Gastroesophageal sphincter (tissue), 4 donors: Measurements from ENCODE around the gene NR4A3. TPM values are rescaled to one million over a fixed set of nuclear protein-coding genes. Genes with fewer than 3 reads are reported as not detected.

Experiments
- ATAC-seq: fragments of 150-250 bp; one replicate; pipeline ENCODE4 v1.9.1; 2016; ENCODE audit warnings: mild to moderate bottlenecking, moderate library complexity
- H3K27ac ChIP-seq, 4 donors: fragments of 200-600 bp; sonication (generic) in 3 of 4; 1 replicate in 3 of 4; 2 replicates in 1 of 4; pipeline ENCODE4 v1.5.1; 2016 to 2019
- H3K27me3 ChIP-seq: fragments of 200-600 bp; sonication (generic); one replicate; pipeline ENCODE4 v1.5.1; 2019
- H3K36me3 ChIP-seq, 2 donors: fragments of 200-600 bp; sonication (generic); one replicate each; pipeline ENCODE4 v1.5.1; 2019; ENCODE audit warnings: control low read depth in 1 of 2
- H3K4me1 ChIP-seq, 3 donors: fragments of 200-600 bp; sonication (generic); 1 replicate in 2 of 3; 2 replicates in 1 of 3; pipeline ENCODE4 v1.5.1; 2016 to 2019; ENCODE audit warnings: control low read depth in 2 of 3
- H3K4me3 ChIP-seq, 2 donors: fragments of 200-600 bp; sonication (generic); one replicate each; pipeline ENCODE4 v1.5.1; 2019; ENCODE audit warnings: mild to moderate bottlenecking in 1 of 2, moderate library complexity in 1 of 2
- H3K9me3 ChIP-seq, 3 donors: fragments of 200-600 bp; sonication (generic); one replicate each; pipeline ENCODE4 v1.5.1; 2017 to 2019; ENCODE audit warnings: control low read depth in 2 of 3
- EP300 ChIP-seq: sonication (generic); formaldehyde crosslinking; IDR thresholded peaks from one replicate; pipeline ENCODE4 v1.6.1; 2017; ENCODE audit warnings: antibody characterized with exemption, mild to moderate bottlenecking
- POLR2A ChIP-seq, 2 donors: fragments of 450-650 bp; IDR thresholded peaks; one replicate each; pipeline ENCODE4 v1.6.1; 2017; ENCODE audit warnings: antibody characterized with exemption in 2 of 2, mild to moderate bottlenecking in 2 of 2, moderate library complexity in 1 of 2
- POLR2AphosphoS5 ChIP-seq: sonication (generic); formaldehyde crosslinking; IDR thresholded peaks from one replicate; pipeline ENCODE4 v1.6.1; 2017; ENCODE audit warnings: antibody characterized with exemption
- WGBS, 2 donors: methylation state at CpG; one replicate each; pipeline ENCODE4 v1.1.5; 2018; ENCODE audit warnings: low coverage in 1 of 2; 5-methylcytosine and 5-hydroxymethylcytosine counted together
- total RNA-seq, 4 donors: library from RNA; depleted of rRNA; stranded (reverse); fragments of >200 nt; gene quantifications; one replicate each; pipeline ENCODE4 v1.1.0, GENCODE V29; 2016
- TF ChIP-seq, protein P1 (sequence below), 4 experiments: fragments of 200-600 bp in 2 of 4; fragments of 450-650 bp in 2 of 4; sonication (generic) in 1 of 4; IDR thresholded peaks; one replicate each; pipeline ENCODE4 v1.5.1; 2017 to 2019; ENCODE audit warnings: antibody characterized with exemption in 4 of 4, mild to moderate bottlenecking in 2 of 4, moderate library complexity in 2 of 4

The NR4A3 gene
- total RNA-seq, 4 donors from 2014 or later, result 0.52 to 51.2 (median 2.0) TPM

DNA sequence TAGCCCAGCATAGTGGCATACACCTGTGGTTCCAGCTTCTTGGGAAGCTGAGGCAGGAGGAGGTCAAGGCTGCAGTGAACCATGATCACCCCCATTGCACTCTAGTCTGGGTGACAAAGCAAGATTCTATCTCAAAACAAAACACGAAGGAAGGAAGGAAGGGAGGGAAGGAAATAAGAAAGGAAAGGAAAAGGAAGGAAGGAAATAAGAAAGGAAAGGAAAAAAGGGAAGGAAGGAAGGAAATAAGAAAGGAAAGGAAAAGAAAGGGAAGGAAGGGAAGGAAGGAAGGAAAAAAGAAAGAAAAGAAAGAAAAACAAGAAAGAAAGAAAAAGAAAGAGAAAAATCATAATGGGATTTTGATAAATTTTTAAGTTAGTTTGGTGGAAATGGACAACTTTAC, 81.7 kb downstream of the NR4A3 start:
- H3K27me3 ChIP-seq, result no peaks in the 10 kb centered on the region
- peaks cover 0 to 23% (median 0%) of the 10 kb centered on the region in 3 donors for H3K4me1 ChIP-seq
- 50 to 100% methylated on average over 1 of the region's 1 CpG for WGBS, 2 donors
- no peaks in the 10 kb centered on the region for H3K9me3 ChIP-seq
- ATAC-seq, result no peak
- TF ChIP-seq, protein P1, sequence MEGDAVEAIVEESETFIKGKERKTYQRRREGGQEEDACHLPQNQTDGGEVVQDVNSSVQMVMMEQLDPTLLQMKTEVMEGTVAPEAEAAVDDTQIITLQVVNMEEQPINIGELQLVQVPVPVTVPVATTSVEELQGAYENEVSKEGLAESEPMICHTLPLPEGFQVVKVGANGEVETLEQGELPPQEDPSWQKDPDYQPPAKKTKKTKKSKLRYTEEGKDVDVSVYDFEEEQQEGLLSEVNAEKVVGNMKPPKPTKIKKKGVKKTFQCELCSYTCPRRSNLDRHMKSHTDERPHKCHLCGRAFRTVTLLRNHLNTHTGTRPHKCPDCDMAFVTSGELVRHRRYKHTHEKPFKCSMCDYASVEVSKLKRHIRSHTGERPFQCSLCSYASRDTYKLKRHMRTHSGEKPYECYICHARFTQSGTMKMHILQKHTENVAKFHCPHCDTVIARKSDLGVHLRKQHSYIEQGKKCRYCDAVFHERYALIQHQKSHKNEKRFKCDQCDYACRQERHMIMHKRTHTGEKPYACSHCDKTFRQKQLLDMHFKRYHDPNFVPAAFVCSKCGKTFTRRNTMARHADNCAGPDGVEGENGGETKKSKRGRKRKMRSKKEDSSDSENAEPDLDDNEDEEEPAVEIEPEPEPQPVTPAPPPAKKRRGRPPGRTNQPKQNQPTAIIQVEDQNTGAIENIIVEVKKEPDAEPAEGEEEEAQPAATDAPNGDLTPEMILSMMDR (IDR thresholded peaks at IDR 0.05), result no peak
- TF ChIP-seq POLR2AphosphoS5, result no peak
- TF ChIP-seq POLR2A (IDR thresholded peaks at IDR 0.05), result no peak
- no peak for TF ChIP-seq EP300
- no peaks in the 10 kb centered on the region for H3K36me3 ChIP-seq
- no peak overlapping the region for H3K27ac ChIP-seq
- no peak overlapping the region for H3K4me3 ChIP-seq

DNA sequence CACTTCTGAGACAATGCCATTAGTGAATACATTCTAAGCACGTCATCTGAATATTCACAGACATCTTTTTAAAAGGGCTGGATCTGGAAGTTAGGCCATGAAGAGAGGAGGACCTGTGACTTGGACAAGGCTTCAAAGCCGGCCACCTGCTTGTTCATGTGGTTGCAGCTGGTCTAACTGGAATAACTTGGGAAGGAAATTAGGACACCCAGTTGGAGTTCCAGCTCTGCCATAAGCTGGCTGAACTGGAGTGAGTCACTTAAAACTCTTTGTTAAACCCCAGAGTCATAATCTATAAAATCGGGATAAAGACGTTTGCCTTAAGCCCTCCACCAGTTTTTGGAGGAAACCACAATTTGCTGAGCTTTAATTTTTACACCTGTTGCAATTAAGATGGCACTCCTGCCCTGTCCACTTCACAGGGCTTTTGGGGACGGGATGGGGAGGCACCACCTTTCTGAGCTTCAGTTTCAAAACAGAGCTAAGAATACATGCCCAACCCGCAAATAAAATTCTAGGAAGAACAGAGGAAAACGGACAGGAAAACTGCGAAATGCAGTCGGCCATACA, 84.2 kb downstream of the NR4A3 start:
- peak; percentile 7 for ATAC-seq
- Histone ChIP-seq H3K4me3 (peak overlapping the region; percentile 72 to 96), H3K9me3 (no peaks in the 10 kb centered on the region), H3K27me3 (no peaks in the 10 kb centered on the region), H3K36me3 (peaks cover 0 to 2% of the 10 kb centered on the region in 2 donors), H3K27ac (peak overlapping the region; percentile 84 to 99 (median 94)), H3K4me1 (peaks cover 0 to 31% (median 0%) of the 10 kb centered on the region in 3 donors)
- WGBS, 2 donors, result 16 to 28% methylated on average over 8 to 9 of the region's 9 CpGs
- TF ChIP-seq, protein P1 (IDR thresholded peaks at IDR 0.05), result no peak
- TF ChIP-seq POLR2AphosphoS5, result no peak

DNA sequence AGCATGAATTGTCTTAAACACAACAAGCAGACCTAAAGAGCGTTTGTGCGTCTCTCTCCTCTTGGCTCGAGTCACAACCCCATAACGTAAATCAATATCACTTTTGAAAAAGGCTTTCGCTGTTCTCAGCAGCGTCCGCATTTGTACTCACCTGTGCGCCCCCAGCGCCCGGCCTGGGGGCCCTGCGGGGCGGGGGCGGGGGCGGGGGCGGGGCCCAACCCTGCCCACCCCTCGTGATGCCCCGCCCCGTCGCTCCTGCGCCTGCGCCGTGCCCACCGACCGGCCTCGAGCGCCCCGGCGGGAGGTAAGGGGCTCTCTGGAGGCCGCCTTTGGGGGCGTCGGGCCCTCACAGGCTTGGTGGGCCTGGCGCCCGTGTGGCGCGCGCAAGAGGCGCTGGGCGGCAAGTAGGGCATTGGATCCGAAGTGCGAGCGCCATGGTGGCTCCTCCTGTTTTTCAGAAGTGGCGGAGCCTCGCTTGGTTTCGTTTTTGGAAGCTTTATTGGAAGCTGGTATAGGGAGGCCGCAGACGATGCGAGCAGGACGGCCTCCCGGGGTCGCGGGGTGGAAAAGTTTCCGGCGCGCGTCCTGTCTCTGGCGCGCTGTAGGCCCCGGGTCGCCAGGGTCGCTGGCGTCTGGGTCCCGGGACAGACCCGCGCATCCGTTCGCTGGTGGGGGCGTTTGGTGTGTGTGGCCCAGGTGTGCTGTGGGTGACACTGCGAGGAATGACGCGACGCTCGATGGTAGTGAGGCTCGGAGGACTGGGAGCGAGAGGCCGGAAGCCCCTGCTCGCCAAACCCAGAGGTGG, 84.9 kb downstream of the NR4A3 start, which contains the start of gene STX17:
TSS of gene STX17 (plus strand) at position 252 of the 805 bp plus-strand sequence. CDS start 8,586 bp downstream, outside the sequence.
- ATAC-seq, result peak; percentile 92
- Histone ChIP-seq H3K36me3 (peaks cover 0 to 9% of the 10 kb centered on the region in 2 donors), H3K4me1 (peaks cover 0 to 31% (median 0%) of the 10 kb centered on the region in 3 donors), H3K27ac (peak within 1 kb of the TSS; percentile 84 to 99 (median 94)), H3K4me3 (peak within 1 kb of the TSS; percentile 72 to 96), H3K27me3 (no peaks in the 10 kb centered on the region), H3K9me3 (no peaks in the 10 kb centered on the region)
- TF ChIP-seq, protein P1 (IDR thresholded peaks at IDR 0.05), result peak in 1 of 4 experiments; percentile 25
- TF ChIP-seq POLR2AphosphoS5 (peak; percentile 75), POLR2A (IDR thresholded peaks at IDR 0.05) (peak; percentile 56 to 63), EP300 (no peak)
- 0% methylated on average over 2 to 12 of the region's 76 CpGs for WGBS, 2 donors

DNA sequence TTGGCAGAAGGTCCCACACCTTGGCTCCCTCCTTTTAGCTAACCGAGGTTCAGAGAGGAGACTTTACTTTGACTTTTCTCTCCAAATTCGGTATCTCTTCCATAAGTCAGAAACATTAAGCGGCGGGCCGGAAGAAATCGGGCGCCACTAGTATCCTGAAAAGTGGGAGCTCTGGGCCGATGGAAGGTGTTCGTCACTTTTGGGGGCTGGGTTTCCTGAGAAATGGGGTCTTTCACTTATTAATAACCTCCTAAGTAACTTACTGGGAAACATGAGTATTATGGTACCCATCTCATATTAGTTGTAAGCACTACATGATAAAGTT, 85.5 kb downstream of the NR4A3 start:
- H3K36me3 ChIP-seq, result peaks cover 0 to 14% of the 10 kb centered on the region in 2 donors
- peak overlapping the region; percentile 84 to 99 (median 94) for H3K27ac ChIP-seq
- peaks cover 0 to 31% (median 0%) of the 10 kb centered on the region in 3 donors for H3K4me1 ChIP-seq
- 0 to 11% methylated on average over 1 to 3 of the region's 9 CpGs for WGBS, 2 donors
- peak overlapping the region; percentile 72 to 96 for H3K4me3 ChIP-seq
- no peaks in the 10 kb centered on the region for H3K9me3 ChIP-seq
- no peaks in the 10 kb centered on the region for H3K27me3 ChIP-seq
- TF ChIP-seq EP300 (no peak), POLR2A (IDR thresholded peaks at IDR 0.05) (no peak), POLR2AphosphoS5 (no peak)
- TF ChIP-seq, protein P1 (IDR thresholded peaks at IDR 0.05), result no peak
- ATAC-seq, result peak; percentile 22
